ENCODE results near the gene SLC25A46.
A peak's percentile ranks its signal among the peaks of the same experiment; 100 is the strongest.

The SLC25A46 gene

GRCh38 chr5:110754181-110754580, 15.4 kb downstream of the SLC25A46 start:
- Histone ChIP-seq H3F3A (ENCODE audit: insufficient read depth) (peaks cover 18% of the 10 kb centered on the region; the same call in 1 of the 2 replicates), H3K9ac (ENCODE audit: low read length) (no peak overlapping the region), H3K27ac (ENCODE audit: low read depth, low read length) (no peak overlapping the region), H3K4me3 (ENCODE audit: insufficient read depth, low read length, poor library complexity, severe bottlenecking) (no peak overlapping the region), H3K9me2 (replicated peaks; ENCODE audit: insufficient read depth, low read length) (no peaks in the 10 kb centered on the region), H4K20me1 (ENCODE audit: low read depth, low read length) (no peaks in the 10 kb centered on the region; the same call in 1 of the 2 replicates), H2AFZ (ENCODE audit: low read depth, low read length, severe bottlenecking) (no peak overlapping the region), H3K79me2 (ENCODE audit: insufficient read depth, low read length) (no peaks in the 10 kb centered on the region), H3K9me3 (ENCODE audit: insufficient read depth, low read length) (no peaks in the 10 kb centered on the region), H3K27me3 (ENCODE audit: low read length) (no peaks in the 10 kb centered on the region), H3K4me2 (ENCODE audit: low read depth, low read length, poor library complexity, severe bottlenecking) (no peak overlapping the region), H3K36me3 (ENCODE audit: low read length) (peaks cover 30% of the 10 kb centered on the region)
- TF ChIP-seq EZH2phosphoT487 (conservative IDR thresholded peaks at IDR 0.05; ENCODE audit: low read length) (no peak), CTCF (IDR thresholded peaks at IDR 0.05; ENCODE audit: insufficient read depth, low read length, poor library complexity, severe bottlenecking) (no peak)

GRCh38 chr5:110757118-110757729, 18.4 kb downstream of the SLC25A46 start:
- TF ChIP-seq CTCF (IDR thresholded peaks at IDR 0.05; ENCODE audit: insufficient read depth, low read length, poor library complexity, severe bottlenecking) (peak; percentile 42), EZH2phosphoT487 (conservative IDR thresholded peaks at IDR 0.05; ENCODE audit: low read length) (no peak)
- Histone ChIP-seq H3K4me3 (ENCODE audit: insufficient read depth, low read length, poor library complexity, severe bottlenecking) (no peak overlapping the region), H2AFZ (ENCODE audit: low read depth, low read length, severe bottlenecking) (no peak overlapping the region), H3K27me3 (ENCODE audit: low read length) (no peaks in the 10 kb centered on the region), H3K36me3 (ENCODE audit: low read length) (peaks cover 44% of the 10 kb centered on the region), H4K20me1 (ENCODE audit: low read depth, low read length) (no peaks in the 10 kb centered on the region; the same call in 1 of the 2 replicates), H3K79me2 (ENCODE audit: insufficient read depth, low read length) (no peaks in the 10 kb centered on the region), H3K9me3 (ENCODE audit: insufficient read depth, low read length) (no peaks in the 10 kb centered on the region), H3K9ac (ENCODE audit: low read length) (no peak overlapping the region), H3K4me2 (ENCODE audit: low read depth, low read length, poor library complexity, severe bottlenecking) (no peak overlapping the region), H3F3A (ENCODE audit: insufficient read depth) (peaks cover 18% of the 10 kb centered on the region; the same call in 1 of the 2 replicates), H3K27ac (ENCODE audit: low read depth, low read length) (no peak overlapping the region), H3K9me2 (replicated peaks; ENCODE audit: insufficient read depth, low read length) (no peaks in the 10 kb centered on the region)

- Histone ChIP-seq H3K27ac (ENCODE audit: low read depth, low read length) (no peak overlapping the region), H3K79me2 (ENCODE audit: insufficient read depth, low read length) (no peaks in the 10 kb centered on the region), H2AFZ (ENCODE audit: low read depth, low read length, severe bottlenecking) (no peak overlapping the region), H3K36me3 (ENCODE audit: low read length) (peaks cover 43% of the 10 kb centered on the region), H3K9me2 (replicated peaks; ENCODE audit: insufficient read depth, low read length) (no peaks in the 10 kb centered on the region), H3F3A (ENCODE audit: insufficient read depth) (peaks cover 15% of the 10 kb centered on the region; the same call in 1 of the 2 replicates), H3K9ac (ENCODE audit: low read length) (no peak overlapping the region), H3K27me3 (ENCODE audit: low read length) (no peaks in the 10 kb centered on the region), H4K20me1 (ENCODE audit: low read depth, low read length) (no peaks in the 10 kb centered on the region; the same call in 1 of the 2 replicates), H3K4me2 (ENCODE audit: low read depth, low read length, poor library complexity, severe bottlenecking) (no peak overlapping the region), H3K4me3 (ENCODE audit: insufficient read depth, low read length, poor library complexity, severe bottlenecking) (no peak overlapping the region), H3K9me3 (ENCODE audit: insufficient read depth, low read length) (no peaks in the 10 kb centered on the region)
- TF ChIP-seq CTCF (IDR thresholded peaks at IDR 0.05; ENCODE audit: insufficient read depth, low read length, poor library complexity, severe bottlenecking): no peak
- no peak for TF ChIP-seq EZH2phosphoT487 (conservative IDR thresholded peaks at IDR 0.05; ENCODE audit: low read length)
These were observed 21.4 kb downstream of the SLC25A46 start for GRCh38 chr5:110760158-110760557.
